Epidermal melanocyte (primary cell): ENCODE results near the gene TMPRSS7.
A peak's percentile ranks its signal among the peaks of the same experiment; 100 is the strongest.
"Not testable (repeated sequence)": the region's sequence is repeated elsewhere in the genome, so short reads cannot be mapped to it uniquely, and the experiment has no call there.

Experiments
- DNase-seq: peaks from one replicate; pipeline ENCODE4 v3.0.0; 2011; ENCODE audit warnings: low spot score; ENCODE audit not compliant: insufficient read length

The TMPRSS7 gene

DNA sequence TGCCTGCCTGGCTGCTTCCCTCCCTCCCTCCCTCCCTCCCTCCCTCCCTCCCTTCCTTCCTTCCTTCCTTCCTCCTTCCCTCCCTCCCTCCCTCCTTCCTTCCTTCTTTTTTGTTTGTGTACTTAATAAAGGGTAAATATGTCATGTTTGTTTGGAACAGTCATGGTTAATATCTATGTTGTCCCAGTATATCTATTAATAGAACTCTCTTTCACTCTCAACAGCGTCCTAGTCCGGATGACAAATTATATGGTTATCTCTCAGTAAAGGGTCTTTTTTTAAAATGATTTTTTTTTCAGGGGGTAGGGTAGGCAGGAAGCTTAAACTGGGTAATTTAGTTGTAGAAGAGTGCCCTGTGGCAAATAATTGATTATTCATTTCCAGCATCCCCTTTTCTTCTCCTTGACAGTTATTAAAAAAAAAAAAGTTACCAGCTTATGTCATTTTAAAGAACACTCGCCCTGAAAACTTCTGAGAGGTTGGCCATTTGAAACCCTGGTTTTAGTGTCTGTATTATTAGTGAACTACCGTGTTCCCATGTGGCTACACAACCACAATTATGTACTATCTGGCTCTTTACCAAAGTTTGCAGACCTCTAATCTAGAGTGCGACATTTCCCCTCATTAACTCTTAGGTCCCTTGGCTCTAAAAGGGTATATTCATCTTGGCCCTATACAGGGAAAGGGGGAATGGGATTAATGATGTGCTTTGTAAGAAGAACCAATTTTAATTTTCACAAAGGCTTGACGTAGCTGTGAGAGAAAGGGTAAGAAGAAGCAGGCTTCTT lies 22.1 kb upstream of the TMPRSS7 start:
- DNase-seq: no peak

DNA sequence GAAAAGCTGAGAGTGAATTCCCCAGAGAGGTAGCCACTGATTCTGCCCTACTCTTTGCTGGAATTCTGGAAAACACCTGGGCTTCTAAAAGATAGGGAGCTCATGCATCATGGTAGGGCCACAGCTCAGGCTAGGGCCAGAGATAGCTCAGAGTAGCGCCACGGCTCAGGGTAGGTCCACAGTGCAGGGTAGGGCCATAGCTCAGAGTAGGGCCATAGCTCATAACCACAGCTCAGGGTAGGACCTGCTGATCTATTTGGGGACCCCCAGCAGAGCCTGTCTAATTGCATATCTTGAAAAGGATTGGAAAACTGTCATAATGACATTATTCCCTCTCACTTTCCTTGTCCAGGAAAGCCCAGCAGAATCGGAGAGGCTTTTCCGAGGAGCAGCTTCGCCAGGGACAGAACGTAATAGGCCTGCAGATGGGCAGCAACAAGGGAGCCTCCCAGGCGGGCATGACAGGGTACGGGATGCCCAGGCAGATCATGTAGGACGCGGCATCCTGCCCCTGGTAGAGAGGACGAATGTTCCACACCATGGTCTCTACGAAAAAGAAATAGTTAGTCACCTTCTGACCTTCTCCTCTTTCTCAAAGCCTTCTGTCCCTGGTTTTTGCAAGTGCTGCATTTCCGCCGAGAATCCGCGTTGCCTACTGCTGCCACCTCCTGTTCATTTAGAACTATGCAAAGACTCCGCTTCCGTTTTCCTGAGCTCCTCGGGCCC lies 21.3 kb upstream of the TMPRSS7 start:
- peak; percentile 65 for DNase-seq

- DNase-seq: no peak
Observed at GRCh38 chr3:112013784-112014143, 20.8 kb upstream of the TMPRSS7 start.

GRCh38 chr3:112017091-112017490 lies 17.4 kb upstream of the TMPRSS7 start:
- no peak for DNase-seq

DNA sequence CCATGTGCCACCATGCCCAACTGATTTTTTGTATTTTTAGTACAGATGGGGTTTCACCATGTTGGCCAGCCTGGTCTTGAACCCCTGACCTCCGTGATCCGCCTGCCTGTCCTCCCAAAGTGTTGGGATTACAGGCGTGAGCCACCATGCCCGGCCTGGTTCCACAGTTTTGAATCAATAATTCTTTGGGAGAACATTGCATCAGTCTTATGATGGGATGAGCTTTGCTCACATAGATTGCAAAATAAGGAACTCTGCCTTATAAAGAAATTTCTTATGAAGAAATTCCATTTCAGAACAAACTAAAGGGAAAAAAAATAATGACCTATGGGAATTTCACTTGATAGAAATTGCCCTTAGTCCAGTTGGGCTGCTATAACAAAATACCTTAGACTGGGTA lies 15.8 kb upstream of the TMPRSS7 start:
- no peak for DNase-seq

DNA sequence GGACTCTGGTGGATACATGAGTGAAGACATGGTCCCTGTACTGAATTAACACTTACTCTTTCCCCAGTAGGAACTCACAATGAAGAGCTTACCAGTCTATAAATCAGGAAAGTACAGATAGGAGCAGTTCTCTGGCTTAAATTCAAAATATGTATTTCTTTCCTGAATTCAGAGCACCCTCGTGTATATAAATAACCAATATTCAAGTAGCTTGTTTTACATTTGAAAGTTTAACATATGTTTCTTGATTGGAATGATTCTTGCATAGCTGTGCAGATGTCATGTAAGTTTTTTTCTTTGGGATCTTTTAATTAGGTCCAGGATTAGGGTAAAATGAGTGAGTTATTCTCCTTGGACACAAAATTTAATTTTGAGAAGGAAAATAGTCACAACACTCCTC lies 14.8 kb upstream of the TMPRSS7 start:
- no peak for DNase-seq

DNA sequence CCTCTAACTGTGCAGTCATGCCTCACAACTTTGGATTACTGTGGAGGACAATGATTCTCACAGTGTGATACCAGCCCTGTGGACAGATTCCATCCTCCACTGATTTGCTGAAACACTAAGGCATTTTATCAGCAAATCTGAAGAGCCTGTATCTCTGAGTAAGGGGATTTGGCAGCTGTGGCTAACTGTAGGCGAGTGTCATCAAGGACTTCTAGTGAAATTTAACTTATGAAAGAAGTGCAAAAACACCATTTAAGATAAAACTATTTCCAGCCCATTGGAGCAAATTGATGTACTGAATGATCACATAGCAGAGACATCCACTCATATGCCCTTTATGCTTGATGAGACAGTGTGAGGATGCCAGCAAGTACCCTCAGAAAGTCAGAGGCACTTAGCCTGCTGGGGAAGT lies 13.9 kb upstream of the TMPRSS7 start:
- no peak for DNase-seq

GRCh38 chr3:112027142-112027541 lies 7.4 kb upstream of the TMPRSS7 start:
- DNase-seq: no peak

GRCh38 chr3:112027826-112028225 lies 6.7 kb upstream of the TMPRSS7 start:
- DNase-seq: no peak

- DNase-seq: no peak
Observed at GRCh38 chr3:112030901-112031300, 3.6 kb upstream of the TMPRSS7 start.

DNA sequence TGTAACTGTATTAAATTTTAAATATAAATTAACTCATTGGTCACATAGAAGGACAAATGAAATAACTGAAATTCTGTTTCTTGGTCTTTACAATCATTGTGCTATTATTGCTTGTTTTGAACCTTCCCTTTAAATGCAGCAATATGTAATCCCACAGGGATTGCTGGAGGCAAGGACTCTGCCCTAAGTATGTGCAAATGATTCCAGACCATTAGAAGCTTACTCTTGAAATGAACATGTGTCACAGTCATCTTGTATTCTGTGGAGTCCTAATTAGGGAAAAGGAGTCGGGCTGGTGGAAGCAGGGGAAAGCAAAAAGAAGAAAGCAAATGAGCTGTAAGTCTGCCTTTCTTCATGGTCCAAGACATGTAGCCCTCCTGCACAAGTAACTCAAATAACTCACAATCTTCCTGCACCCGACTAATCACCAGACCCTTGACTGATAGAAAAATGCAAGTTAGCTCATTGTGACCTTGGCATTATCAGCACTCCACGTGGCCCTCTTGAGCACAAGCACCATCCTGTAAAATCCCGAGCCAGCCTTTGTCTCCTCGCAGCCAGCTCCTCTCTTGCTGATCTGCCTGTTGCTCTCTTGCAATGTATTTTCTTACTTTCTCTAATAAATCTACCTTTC lies 2.3 kb upstream of the TMPRSS7 start:
- DNase-seq: no peak

GRCh38 chr3:112035241-112035640 lies 705 bp downstream of the TMPRSS7 start:
- DNase-seq: no peak

GRCh38 chr3:112037194-112037593 lies 2.7 kb downstream of the TMPRSS7 start:
- DNase-seq: not testable (repeated sequence)

GRCh38 chr3:112038863-112039262 lies 4.3 kb downstream of the TMPRSS7 start:
- no peak for DNase-seq

GRCh38 chr3:112041321-112041720 lies 6.8 kb downstream of the TMPRSS7 start:
- DNase-seq: no peak

DNA sequence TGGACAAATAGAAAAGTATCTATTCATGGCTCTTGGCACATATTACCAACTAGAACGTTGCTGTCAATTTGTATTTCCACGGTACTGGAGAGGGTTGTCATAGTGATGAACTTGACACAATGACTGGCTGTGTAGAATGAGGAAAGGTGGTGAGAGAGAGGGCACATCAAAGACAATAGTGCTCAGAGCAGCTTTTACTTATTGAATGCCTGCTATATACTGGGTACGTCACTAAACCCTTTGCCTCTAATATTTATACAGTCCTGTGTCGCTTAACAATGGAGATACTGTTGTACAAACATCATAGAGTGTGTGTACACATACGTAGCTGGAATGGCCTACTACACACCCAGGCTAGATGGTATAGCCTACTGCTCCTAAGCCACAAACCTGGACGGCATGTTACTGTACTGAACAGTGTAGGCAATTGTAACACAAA lies 8.3 kb downstream of the TMPRSS7 start:
- no peak for DNase-seq

DNA sequence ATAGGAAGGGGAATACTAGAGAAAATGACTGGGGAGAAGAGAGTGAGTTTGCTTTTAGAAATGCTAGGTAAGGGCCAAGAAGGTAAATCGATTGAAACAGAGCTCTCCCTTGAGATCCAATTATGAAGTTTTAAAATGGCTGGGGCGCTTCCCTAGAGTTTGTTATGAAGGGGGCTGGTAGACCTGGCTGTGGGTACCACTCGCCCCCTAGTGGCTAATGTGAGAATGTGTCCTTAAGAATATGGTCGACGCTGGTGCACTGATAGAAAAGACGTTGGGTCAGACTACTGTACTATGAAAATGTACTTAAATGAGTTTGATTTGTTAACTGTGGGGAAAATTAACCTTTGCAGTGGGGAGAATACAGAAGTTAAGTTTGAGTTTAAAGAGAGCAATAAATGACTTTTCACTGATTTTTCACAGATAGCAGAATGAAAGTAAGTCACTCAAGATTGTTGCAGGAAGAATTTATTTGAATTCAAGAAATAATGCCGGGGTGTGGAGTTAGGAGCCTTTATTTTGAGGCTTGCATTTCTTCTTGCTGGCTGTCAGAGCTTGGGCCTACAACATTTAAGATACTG lies 9.2 kb downstream of the TMPRSS7 start:
- DNase-seq: peak; percentile 56

- no peak for DNase-seq
Observed at GRCh38 chr3:112046599-112046998, 12.1 kb downstream of the TMPRSS7 start.

DNA sequence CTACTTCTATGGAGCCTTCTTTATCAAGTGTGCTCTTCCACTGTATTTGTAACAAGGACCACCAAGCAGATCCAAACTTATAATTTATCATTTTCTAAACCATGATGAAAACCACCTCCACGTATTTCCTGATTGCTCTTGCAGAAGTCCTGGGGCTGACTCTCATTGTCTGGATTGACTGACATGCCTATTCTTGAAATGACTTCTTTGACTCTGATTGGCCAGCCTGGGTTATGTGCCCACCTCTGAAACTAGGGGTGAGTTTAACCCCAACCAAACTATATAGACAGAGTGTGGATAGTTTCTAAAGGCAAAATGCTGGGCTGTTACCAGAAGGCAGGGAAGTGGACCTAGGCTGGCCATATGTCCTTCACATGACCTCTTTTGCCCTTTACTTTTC lies 12.7 kb downstream of the TMPRSS7 start:
- DNase-seq: no peak

DNA sequence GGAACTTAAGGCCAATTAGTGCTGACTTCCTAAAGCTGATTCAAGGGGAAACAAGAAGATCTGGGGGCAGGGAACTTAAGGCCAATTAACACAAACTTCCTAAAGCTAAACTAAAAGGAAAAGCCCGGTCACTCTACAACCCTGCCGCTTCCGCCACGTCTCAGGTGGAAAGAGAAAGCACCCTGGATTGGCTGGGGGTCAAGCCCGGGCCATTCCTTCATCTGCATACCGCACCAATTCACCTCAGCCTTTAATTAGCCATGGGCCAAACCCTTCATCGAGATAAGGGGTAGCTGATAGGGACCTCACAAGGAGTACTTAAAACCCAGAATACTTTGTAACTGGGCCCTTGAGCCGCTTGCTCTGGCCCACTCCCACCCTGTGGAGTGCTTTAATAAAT lies 14.4 kb downstream of the TMPRSS7 start:
- no peak for DNase-seq

GRCh38 chr3:112053229-112053628 lies 18.7 kb downstream of the TMPRSS7 start:
- DNase-seq: no peak

- DNase-seq: no peak
Observed at GRCh38 chr3:112056451-112056929, 22.0 kb downstream of the TMPRSS7 start.
